Hematopoietic multipotent progenitor cell treated with erythropoietin and hydrocortisone succinate and interleukin-3 and kit ligand, for 6 days (in vitro differentiated cells): ENCODE data around the gene SORBS2.

Experiments used
- DNase-seq: peaks from one replicate; pipeline ENCODE4 v3.0.0-alpha.2; 2015

SORBS2 gene

DNA sequence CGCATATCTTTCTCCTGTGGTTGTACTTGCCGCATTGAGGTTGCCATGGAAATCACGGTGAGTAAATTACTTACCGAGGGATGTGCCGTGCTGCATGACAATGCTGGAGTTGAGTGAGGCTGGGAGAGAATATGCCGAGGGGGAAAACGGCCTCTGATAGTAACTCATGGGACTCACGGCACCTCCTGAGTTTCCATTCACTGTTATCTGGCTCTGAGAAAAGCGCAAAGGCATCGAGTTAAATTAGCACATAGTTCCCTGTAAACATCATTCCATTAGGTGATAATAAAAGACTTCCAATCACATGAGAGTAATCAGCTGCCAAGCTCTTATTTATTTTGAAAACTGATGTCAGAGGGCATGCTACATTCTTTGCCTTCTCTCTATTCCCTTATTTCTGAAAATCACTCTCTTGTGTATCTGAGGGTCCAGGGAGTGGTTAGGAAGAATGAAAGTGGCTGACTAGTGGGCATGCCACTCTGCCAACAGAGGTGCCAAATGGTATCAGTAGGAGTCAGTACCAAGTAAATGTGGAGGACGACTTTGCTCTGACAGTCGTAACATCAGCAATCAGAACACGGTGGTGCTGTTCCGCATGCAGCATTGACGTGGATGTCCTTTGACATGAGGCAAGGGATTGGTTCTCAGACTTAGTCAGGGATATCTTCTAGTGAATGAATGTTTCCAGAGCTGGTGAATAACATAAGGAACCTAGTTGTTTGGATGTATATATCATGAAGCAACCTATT, 149.8 kb downstream of the SORBS2 start:
- no peak for DNase-seq

DNA sequence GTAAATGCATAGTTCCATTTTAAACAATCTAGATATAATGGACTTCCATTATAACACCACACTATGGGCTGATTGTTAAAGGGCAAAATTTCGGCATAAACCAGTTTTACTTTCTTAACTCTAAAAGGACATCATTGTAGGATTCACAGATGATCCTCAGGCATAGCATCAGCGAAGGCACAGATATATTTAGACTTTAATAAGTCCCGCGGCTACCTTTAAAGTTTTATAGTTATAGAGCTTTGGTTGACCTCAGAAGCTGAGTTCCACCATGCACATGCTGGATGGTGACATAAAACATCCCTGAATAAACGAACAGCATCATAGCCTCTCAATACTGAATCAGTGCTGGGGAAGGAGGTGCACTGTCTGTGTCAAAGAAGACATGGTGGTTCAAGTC, 151.7 kb downstream of the SORBS2 start:
- no peak for DNase-seq

DNA sequence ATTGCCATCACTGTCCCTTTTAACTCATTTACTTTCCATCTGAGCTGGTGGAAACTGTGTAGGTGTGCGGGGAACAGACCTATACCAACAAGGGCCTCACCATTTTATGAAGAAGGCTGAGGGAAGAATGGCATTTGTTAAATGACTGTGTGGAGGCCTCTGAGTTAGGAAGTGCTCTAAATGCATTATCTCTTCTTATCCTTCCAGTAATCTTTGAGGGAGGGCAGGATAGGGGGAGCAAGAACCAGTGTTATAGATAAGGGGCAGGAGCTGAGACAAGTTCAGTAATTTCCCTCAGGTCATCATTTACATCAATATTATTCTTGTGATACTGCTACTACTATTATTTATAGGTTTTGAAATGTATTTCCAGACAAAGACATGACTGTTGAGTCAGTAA, 154.3 kb downstream of the SORBS2 start:
- DNase-seq, result no peak

DNA sequence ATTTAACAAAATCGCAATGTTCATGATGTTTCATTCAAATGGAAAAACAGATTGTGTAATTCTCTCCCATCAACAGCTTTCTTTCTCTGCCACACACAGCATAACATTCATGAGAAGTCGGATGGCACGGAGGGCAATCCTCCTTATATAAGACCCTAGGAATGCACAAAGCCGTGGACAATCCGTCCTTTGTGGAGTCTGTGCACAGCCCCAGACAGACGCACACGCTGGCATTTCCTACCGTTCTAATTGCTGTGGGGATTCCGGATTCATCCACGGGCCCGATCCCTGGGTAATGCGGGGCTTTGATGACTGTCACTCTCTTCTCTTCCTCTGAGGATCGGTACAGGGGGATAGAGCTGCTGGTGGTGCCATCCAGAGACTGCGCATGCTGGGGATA, 154.8 kb downstream of the SORBS2 start:
- DNase-seq, result no peak

DNA sequence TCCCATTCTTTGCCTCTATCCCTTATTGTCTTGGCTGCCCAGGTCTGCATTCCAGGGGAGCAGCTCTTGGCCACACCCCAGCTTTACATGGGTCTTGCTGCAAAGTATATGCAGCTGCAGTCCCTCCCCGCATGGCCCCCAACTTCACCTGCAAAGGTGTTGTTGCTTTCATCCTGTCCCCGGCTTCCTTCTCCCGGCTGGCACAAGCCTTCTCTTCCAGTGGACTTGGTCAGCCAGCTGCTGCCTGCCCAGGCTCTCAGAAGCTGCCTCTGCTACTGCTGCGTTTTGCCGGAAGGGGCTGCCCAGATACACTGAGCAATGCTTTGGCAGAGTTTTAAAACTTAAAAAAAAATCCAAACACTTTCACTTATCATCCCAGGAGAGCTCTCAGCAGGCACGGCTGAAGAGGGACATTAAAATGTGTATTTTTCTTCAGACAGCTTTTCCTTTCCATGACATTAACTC, 155.5 kb downstream of the SORBS2 start:
- DNase-seq, result no peak

DNA sequence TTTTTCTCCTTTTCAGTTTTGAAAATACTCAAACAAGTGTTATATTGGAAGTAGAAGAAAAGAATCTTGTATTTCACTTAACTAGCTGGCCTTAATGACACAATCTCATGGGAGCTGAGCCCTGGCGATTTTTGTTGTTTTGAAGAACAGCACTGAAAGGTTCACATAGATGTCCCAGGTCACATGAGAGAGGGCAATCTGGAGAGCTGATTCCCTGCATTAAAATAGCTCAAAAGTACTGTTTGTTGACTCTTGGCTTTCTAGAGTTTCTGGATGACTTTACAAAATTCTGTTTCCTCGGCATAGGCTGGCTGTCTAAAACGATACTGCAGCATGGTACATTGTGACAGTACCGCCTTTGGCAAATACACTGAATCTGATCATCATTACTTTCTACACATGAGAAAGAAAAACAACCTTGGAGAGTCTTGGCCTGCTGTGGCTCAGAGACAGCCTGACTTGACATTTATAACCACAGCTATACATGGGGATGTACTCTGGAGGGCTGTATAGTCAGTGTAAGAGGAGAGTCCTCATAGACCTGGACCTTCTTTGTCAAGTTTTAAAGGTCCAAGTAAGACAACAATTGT, 156.9 kb downstream of the SORBS2 start:
- DNase-seq, result no peak

DNA sequence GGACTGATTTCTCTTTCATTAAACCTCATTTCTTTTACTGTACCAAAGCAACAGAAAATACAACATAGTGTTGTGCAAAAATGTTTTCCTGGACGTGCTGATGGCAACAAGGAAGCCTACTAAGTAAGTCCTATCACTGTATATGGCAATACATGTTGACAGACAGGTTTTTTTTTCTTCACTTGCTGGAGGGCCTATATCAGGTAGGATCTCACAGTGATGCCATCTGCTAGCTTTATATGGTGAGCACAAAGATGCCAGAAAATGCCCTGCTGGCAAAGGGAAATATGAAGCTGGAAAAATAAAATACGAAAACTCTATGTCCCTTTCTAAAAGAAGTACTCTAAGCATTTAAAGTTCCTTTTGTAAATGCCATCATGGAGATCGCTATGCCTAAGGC, 157.7 kb downstream of the SORBS2 start:
- DNase-seq, result no peak

DNA sequence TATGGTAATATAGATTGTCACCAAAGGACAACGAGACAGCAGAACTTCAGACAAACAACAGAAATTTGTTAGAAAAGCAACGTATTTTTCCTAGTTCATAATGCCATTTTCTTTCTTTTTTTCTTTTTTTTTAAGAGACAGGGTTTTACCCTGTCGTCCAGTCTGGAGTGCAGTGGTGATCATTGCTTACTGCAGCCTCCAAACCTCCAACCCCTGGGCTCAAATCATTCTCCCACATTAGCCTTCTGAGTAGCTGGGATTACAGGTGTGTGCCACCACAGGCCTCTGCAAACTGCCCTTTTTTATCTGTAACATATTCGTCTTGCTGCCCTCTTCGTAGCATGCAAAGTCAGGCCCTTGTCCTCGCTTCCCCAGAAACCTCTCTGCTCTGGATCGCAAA, 160.1 kb downstream of the SORBS2 start:
- DNase-seq, result no peak

DNA sequence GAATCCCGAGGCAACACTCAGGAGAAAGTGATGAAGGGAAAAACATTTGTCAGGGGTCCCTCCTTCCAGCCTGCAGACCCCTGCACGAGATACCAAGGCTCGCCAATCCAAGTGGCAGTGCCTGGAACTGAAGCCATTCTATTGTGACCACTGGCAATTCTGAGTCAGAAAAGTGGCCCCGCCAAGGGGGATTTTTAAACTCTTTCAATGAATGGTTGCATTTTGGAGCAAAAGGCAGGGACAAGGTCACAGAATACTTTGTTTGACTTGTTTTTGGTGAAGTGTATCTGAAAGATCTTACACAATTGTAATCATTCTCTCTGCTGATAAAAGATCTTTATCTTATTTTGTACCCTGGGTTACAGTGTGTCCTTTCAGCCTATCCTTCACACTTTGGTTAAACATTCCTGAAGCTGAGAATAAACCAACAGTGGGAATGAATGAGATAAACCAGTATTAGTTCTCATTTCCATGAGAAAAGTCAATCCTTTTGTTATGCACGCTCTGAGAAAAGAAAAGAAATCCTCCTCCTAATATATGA, 160.8 kb downstream of the SORBS2 start:
- no peak for DNase-seq

DNA sequence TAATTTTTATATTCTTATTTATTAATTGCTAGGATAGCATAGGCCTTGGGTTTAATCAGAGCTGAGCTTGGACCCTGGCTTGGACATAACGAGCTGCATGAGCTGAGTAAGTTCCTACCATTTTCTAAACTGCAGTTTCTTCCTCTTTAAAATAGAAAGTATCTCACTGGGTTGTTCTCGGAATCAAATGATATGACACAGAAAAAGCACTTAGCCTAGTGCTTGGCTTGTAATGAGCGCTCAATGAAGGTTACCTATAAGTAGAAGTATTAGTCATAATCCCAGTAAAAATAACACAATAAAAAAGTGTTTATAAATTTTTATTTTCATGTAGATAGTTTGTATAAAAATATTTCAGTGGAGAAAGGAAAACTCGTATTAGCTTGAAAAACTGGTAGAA, 163.4 kb downstream of the SORBS2 start:
- DNase-seq, result no peak

DNA sequence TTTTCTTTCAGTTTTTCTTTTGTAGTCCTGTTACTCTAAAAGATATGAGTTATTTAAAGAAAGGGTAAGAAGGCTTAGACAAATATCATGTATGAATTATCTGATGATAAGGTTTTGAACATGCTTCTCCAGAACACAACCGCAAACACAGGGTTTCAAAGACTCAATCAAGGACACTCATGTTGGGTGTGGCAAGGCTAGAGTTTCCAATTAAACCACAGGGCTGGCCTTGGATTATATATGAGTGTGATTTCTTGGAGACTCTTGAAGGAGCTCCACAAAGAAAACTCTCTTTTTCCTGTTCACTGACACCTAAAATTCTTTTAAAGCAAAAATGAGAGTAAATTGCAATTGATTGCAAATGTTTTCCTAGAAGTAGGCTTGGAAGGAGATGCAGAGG, 166.6 kb downstream of the SORBS2 start:
- no peak for DNase-seq

DNA sequence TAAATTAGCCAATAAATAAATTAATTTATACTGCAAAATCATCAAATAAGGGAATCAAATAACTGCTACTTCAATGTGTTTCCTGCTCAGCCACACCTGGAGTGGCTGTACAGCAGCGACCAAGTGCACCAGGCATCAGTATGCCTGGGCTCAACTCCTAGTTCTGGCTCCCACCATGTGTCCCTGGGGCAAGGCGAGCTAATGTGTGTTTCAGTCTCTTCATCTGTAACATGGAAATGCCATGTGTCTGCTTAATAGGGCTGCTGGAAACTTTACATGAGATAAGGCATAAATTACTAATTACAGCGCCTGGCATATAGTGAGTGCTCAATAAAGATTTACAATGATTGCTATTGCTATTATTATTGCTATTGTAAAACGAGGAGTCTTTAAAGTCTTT, 167.6 kb downstream of the SORBS2 start:
- no peak for DNase-seq

DNA sequence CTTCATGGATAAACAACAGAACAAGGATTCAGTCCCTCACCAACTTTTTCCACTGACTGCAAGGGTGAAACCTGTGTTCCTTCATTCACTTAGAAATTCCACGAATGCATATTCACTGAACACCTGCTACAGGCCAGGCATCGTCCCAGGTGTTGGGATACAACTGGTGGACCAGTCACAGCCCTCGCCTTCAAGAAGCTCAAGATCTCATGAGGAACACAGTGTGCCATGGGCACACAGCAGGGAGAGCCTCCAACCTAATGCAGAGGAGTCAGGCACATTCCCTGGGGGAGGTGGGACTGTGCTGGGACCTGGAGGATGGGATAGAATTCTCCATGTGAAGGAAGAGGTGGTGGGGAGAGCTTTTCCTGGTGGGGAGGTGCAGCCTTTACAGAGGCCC, 169.1 kb downstream of the SORBS2 start:
- no peak for DNase-seq

DNA sequence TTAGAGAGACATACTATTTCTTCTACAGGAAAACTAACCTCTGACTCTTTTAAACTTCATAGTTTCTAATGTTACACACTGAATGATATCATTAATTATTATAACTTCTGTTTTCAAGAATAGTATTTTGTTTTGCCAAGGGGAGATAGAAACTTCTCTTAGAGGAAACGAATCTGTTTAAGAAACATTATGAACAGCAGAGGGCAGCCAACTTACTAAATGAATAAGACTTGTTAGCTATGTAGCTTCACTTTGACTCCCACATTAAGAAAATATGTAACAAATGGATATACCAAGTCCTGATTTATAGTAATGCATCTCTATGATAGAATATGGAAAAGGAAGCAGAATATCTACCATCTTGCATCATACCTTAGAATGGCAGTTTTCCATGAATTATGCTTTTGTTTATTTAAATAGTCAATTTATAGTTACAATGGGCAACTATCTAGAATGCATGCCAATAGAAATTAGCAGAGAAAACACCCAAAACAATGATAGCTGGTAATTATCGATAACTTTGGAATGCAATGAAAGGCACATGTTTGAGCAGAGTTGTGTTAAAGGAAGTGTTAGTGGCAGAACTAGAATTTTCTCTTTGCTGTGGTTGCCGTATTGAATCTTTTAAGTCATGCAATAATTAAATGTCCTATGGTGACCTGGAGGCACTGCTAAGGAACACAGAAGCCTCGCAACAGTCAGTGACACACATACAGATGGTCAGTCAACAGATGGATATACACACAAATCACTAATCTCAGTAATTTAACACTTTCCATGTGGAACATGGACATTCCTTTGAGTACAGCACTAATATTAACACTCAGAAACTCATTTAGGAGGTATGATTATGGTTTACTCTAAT, 171.0 kb downstream of the SORBS2 start:
- DNase-seq, result peak; percentile 77

DNA sequence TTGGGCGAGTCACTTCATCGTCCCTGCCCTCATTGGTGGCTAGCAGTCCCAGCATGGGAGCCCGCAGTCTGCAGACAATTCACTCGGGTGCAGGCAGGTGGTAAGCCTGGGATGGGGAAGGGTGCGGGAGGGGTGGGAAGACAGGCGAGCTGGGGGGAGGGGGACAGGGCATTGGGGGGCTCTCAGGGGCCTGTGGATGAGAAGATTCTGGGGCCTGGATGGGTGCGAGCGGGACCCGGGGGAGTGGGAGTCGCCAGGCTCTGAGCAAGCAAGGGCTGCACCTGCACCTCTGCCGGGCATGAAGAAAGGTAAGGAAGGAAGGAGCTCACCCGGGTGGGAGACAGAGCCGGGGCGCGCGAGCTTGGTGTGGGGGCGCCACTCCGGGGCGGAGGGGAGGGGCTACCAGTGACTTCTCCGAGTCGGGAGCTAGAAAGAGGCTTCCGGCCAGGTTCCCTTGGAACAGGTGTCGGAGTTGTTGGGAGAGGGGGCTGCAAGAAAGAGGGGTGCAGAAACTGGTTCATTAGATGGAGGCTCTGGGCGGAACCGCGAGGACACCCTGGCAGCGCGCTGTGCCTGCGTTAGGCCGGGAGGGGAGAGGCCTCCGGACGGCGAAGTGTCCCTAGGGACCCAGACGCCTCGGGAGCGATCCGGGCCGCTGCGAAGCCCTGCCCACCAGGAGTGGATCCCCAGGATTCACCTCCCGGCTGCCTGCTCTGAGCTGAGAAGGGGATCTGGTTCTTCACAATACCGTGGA, 173.3 kb downstream of the SORBS2 start:
- DNase-seq, result no peak

DNA sequence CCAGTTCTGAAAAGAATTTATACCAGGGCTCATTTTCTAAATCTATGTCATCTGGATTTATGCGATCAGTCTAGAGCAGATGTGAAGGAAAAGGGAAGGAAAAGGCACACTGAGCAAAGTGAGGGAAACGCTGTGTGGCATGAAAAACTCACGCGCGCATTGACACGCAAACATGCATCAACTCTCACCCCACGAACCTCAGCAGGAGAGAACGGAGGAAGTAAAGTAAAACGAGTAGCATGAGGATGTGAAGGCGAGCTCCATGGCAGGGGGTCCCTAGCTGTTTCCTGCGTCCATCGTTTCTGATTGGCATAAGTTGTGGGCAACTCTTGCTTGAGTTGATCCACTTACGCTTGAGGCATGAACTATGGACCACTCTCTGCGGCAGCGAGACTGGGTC, 173.9 kb downstream of the SORBS2 start:
- DNase-seq, result no peak

DNA sequence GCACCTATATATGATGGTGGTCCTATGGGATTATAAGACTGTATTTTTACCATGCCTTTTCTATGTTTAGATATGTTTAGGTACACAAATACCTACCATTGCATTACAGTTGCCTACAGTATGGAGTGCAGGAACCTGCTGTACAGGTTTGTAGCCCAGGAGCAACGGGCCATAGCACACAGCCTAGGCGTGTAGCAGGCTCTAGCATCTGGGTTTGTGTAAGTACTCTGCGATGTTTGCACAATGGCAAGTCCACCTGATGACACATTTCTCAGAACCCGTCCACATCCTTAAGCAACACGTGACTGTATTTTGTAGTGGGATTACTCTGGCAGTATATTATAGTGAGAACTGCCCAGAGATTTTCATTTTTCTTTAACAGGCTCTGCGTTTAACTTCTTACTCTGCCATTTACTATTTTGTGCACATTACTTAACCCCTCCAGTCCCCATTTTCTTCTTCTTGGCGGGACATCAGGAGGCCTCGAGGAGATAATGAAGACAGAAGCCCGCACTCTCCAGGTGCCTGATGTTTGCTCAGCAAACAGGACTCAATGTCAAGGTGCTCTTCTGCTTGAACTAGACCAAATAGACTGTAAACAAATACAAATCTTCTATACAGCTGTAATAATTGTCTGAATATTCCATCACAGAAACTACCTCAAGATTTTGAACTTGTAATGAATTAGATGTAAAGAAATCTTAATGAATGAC, 174.7 kb downstream of the SORBS2 start:
- no peak for DNase-seq

DNA sequence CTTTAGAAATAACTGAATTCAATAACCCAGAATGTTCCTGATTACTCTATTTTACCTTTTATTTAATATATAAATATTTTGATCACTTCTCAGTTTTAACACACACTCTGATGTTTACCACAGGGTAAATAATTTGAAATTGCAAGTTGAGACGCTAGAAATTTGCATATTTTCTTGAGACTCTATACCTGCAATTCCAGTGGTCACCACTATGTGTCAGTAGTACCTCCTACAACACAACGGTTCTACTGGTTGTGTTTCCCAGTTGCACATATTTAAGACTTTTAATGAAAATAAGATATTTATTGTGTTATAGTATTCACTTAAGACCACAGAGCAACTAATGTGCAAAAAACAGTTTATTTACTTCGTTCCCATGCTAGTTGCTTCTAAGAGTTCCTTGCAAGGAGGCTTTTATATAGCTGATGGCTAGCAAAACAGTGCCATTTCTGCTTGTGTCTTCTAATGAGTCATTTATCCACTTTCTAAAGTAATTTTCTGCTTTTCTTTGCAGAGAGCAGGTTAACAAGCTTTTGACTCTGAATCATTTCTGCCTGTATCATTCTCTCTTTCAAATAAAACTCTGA, 177.8 kb downstream of the SORBS2 start:
- DNase-seq, result peak; percentile 35

DNA sequence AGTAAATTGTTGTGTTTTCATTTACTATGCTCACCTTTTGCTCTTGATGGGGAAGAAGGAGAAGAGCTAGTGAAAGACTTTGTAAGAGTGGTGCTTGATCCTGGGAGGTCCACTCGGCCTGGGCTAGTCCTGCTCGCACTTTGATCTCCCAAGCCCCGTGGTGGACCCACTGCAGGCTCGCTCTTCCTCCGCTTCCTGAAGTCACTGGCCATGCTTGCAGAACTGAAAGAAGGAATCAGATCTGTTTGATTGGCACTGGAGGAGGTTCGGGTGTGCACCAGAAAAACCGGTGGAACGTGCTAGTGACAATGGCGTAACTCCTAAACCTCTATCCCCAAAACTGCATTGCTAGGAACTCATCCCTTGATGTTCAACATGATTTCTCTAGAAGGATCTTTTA, 185.2 kb downstream of the SORBS2 start:
- DNase-seq, result no peak

DNA sequence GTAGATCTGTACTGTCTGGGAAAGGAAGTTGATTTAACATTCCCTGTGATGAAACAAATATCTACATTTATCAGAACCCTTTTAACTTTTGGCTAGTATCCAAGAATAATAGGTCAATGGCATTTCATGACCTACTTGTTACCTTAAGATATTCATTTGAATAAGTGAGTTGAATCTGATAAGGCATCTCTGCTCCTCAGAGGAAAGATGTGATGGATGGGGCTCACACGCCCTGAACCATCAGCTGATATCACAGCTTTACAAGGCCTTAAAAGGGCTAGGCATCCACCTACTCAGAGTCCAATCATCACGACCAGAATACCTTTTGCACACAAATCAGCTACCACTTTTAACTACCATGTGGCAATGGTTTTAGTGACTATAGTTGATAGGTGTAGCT, 186.5 kb downstream of the SORBS2 start:
- no peak for DNase-seq

DNA sequence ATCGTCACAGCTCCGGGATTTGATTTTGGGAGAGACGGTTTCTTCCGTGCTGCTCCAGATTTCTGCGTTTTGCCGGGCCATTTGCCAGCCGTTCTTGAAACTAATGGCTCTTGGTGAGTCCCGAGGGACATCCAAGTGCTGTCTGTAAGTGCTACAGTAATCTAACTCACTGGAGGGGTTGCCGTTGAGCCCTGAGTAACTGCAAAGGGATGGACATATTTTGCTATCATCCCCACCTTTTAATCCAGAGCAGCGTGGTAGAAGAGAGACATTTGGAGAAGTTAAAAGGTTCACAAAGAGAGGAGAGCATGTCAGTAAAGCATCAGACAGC, 187.8 kb downstream of the SORBS2 start:
- DNase-seq, result no peak
